Measurements from ENCODE around the gene INHBC.
"Not testable (repeated sequence)": the region's sequence is repeated elsewhere in the genome, so short reads cannot be mapped to it uniquely, and the experiment has no call there.

The INHBC gene

GRCh38 chr12:57395121-57395520 is 39.5 kb upstream of the INHBC start:
- no peak for DNase-seq (ENCODE audit: low read depth)
- TF ChIP-seq CTCF (conservative IDR thresholded peaks at IDR 0.05; ENCODE audit: low read length): no peak

DNA sequence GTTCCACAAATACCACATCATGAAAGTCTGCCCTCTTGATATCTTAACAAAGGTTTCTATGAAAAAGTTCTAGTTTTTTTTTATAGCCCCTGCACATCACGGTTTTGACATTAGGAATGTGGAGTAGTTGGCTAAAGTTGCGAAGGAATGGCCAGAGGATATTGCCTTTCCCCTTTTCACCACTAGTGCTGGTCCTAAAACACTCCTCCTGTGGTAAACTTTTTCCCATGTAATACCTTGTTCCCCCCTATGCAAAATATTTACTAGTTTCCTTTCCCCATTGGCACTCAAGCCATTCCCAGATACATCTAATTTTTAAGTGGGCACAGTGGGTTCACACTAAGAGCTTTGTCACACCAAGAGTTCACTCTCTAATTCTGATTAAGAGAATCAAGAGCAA is 37.1 kb upstream of the INHBC start:
- no peak for TF ChIP-seq CTCF (conservative IDR thresholded peaks at IDR 0.05; ENCODE audit: low read length)
- DNase-seq (ENCODE audit: low read depth): no peak
- H3K4me3 ChIP-seq (ENCODE audit: low read length): no peak overlapping the region

More at GRCh38 chr12:57395121-57395520, 39.5 kb upstream of the INHBC start:
- H3K4me3 ChIP-seq (ENCODE audit: low read length): no peak overlapping the region

- not testable (repeated sequence) for DNase-seq (ENCODE audit: low read depth); H3K4me3 ChIP-seq (ENCODE audit: low read length)
Observed at GRCh38 chr12:57399718-57400463, 34.7 kb upstream of the INHBC start.

GRCh38 chr12:57401165-57401564 is 33.4 kb upstream of the INHBC start:
- DNase-seq (ENCODE audit: low read depth): no peak
- no peak overlapping the region for H3K4me3 ChIP-seq (ENCODE audit: low read length)
- no peak for TF ChIP-seq CTCF (conservative IDR thresholded peaks at IDR 0.05; ENCODE audit: low read length)

DNA sequence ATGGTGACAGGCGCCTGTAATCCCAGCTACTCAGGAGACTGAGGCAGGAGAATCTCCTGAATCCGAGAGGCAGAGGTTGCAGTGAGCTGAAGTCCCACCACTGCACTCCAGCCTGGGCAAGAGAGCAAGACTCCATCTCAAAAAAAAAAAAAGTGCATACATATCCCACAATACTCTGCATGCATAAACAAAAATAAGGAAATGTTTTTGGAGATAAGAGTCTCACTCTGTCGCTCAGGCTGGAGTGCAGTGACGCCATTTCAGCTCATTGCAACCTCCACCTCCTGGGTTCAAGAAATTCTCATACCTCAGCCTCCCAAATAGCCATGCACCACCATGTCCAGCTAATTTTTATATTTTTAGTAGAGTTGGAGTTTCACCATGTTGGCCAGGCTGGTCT is 32.4 kb upstream of the INHBC start:
- not testable (repeated sequence) for DNase-seq (ENCODE audit: low read depth); H3K4me3 ChIP-seq (ENCODE audit: low read length)

DNA sequence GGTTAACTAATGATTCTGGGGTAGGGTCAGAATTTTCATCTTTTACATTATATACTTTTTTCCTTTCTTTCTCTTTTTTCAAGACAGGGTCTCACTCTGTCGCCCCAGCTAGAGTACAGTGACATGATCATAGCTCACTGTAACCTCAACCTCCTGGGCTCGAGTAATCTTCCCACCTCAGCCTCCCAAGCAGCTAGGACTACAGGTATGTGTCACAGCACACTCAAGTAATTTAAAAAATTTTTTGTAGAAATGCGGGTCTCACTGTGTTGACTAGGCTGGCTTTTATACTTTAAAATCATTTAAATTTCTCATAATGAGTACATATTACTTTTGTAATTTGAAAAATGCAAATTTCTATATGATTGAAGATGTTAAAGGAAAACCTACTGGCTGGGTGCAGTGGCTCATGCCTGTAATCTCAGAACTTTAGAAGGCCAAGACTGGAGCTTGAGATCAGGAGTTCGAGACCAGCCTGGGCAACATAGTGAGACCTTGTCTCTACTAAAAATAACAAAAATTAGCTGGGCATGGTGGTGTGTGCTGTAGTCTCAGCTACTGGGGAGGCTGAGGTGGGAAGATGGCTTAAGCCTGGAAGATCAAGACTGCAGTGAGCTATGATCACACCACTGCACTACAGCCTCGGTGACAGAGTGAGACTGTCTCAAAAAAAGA is 29.5 kb upstream of the INHBC start:
- TF ChIP-seq CTCF (conservative IDR thresholded peaks at IDR 0.05; ENCODE audit: low read length): no peak
- no peak for DNase-seq (ENCODE audit: low read depth)
- no peak overlapping the region for H3K4me3 ChIP-seq (ENCODE audit: low read length)

GRCh38 chr12:57410534-57410933 is 24.1 kb upstream of the INHBC start:
- TF ChIP-seq CTCF (conservative IDR thresholded peaks at IDR 0.05; ENCODE audit: low read length): no peak
- no peak for DNase-seq (ENCODE audit: low read depth)
- no peak overlapping the region for H3K4me3 ChIP-seq (ENCODE audit: low read length)

- not testable (repeated sequence) for H3K4me3 ChIP-seq (ENCODE audit: low read length); DNase-seq (ENCODE audit: low read depth)
Observed at GRCh38 chr12:57414160-57414559, 20.4 kb upstream of the INHBC start.

Data from AG10803 (cell line).